H9 (cell line): Measurements from ENCODE around the gene ACAD8. TPM values are rescaled to one million over a fixed set of nuclear protein-coding genes. Genes with fewer than 3 reads are reported as not detected.

ENCODE experiments used
- DNase-seq: peaks from one replicate; pipeline ENCODE4 v3.0.0-alpha.2; 2017
- H2AFZ ChIP-seq: one replicate; pipeline ENCODE4 v1.6.1; 2013; ENCODE audit warnings: mild to moderate bottlenecking, low read length, control low read depth, moderate library complexity
- H2AK5ac ChIP-seq: 2 replicates; pipeline ENCODE4 v1.6.1; 2013; ENCODE audit warnings: low read length, control low read depth, mixed read lengths; ENCODE audit not compliant: insufficient read length
- H2BK120ac ChIP-seq: one replicate; pipeline ENCODE4 v1.6.1; 2013; ENCODE audit warnings: low read depth, mild to moderate bottlenecking, low read length, control low read depth, inconsistent platforms; ENCODE audit not compliant: poor library complexity, severe bottlenecking
- H2BK12ac ChIP-seq: 2 replicates; pipeline ENCODE4 v1.6.1; 2013; ENCODE audit warnings: low read length, control low read depth, mixed read lengths, low read depth; ENCODE audit not compliant: insufficient read length
- H2BK15ac ChIP-seq: 2 replicates; pipeline ENCODE4 v1.6.1; 2013; ENCODE audit warnings: low read depth, low read length, control low read depth
- H2BK20ac ChIP-seq: one replicate; pipeline ENCODE4 v1.6.1; 2013; ENCODE audit warnings: low read depth, mild to moderate bottlenecking, low read length, control low read depth, inconsistent platforms; ENCODE audit not compliant: poor library complexity, severe bottlenecking
- H2BK5ac ChIP-seq: 2 replicates; pipeline ENCODE4 v1.6.1; 2013; ENCODE audit warnings: low read length, control low read depth, mixed read lengths; ENCODE audit not compliant: insufficient read length
- H3K14ac ChIP-seq: 2 replicates; pipeline ENCODE4 v1.6.1; 2013; ENCODE audit warnings: low read length, control low read depth; ENCODE audit not compliant: insufficient read depth
- H3K18ac ChIP-seq: 2 replicates; pipeline ENCODE4 v1.6.1; 2013; ENCODE audit warnings: low read depth, mild to moderate bottlenecking, mixed read lengths, low read length, control low read depth; ENCODE audit not compliant: insufficient read length
- H3K23ac ChIP-seq: 2 replicates; pipeline ENCODE4 v1.6.1; 2013; ENCODE audit warnings: low read length, control low read depth, mixed read lengths, low read depth; ENCODE audit not compliant: insufficient read length
- H3K23me2 ChIP-seq: 2 replicates; pipeline ENCODE4 v1.6.1; 2013; ENCODE audit warnings: low read depth, mild to moderate bottlenecking, mixed read lengths, low read length, control low read depth; ENCODE audit not compliant: insufficient read length, poor library complexity, severe bottlenecking
- H3K27ac ChIP-seq: 2 replicates; pipeline ENCODE4 v1.5.1; 2013; ENCODE audit warnings: low read length, control low read depth, mixed read lengths, low read depth; ENCODE audit not compliant: insufficient read length
- H3K27me3 ChIP-seq: 2 replicates; pipeline ENCODE4 v1.6.1; 2013; ENCODE audit warnings: low read length, control low read depth, inconsistent platforms; ENCODE audit not compliant: insufficient read depth
- H3K4ac ChIP-seq: 2 replicates; pipeline ENCODE4 v1.6.1; 2013; ENCODE audit warnings: low read depth, mild to moderate bottlenecking, control low read depth, inconsistent platforms, low read length, moderate library complexity
- H3K4me1 ChIP-seq: 2 replicates; pipeline ENCODE4 v1.6.1; 2013; ENCODE audit warnings: low read length, control low read depth, inconsistent platforms; ENCODE audit not compliant: insufficient read depth
- H3K4me2 ChIP-seq: 2 replicates; pipeline ENCODE4 v1.6.1; 2013; ENCODE audit warnings: low read length, control low read depth, mixed read lengths; ENCODE audit not compliant: insufficient read length, insufficient read depth
- H3K56ac ChIP-seq: 2 replicates; pipeline ENCODE4 v1.6.1; 2013; ENCODE audit warnings: low read depth, mild to moderate bottlenecking, mixed read lengths, low read length, control low read depth; ENCODE audit not compliant: insufficient read length
- H3K79me1 ChIP-seq: 2 replicates; pipeline ENCODE4 v1.6.1; 2013; ENCODE audit warnings: low read depth, mild to moderate bottlenecking, moderate library complexity, low read length, control low read depth, inconsistent platforms; ENCODE audit not compliant: insufficient read depth, poor library complexity, severe bottlenecking
- H3K79me2 ChIP-seq: 2 replicates; pipeline ENCODE4 v1.6.1; 2013; ENCODE audit warnings: low read length, control low read depth, inconsistent platforms; ENCODE audit not compliant: insufficient read depth
- H3K9ac ChIP-seq: 2 replicates; pipeline ENCODE4 v1.6.1; 2013; ENCODE audit warnings: low read length, control low read depth, mixed read lengths; ENCODE audit not compliant: insufficient read length; ENCODE audit errors: extremely low read depth
- H3K9me3 ChIP-seq: one replicate; pipeline ENCODE4 v1.6.1; 2013; ENCODE audit warnings: low read depth, low read length, inconsistent platforms; ENCODE audit not compliant: control insufficient read depth
- H3T11ph ChIP-seq: one replicate; pipeline ENCODE4 v1.6.1; 2013; ENCODE audit warnings: mild to moderate bottlenecking, low read length, control low read depth, inconsistent platforms
- H4K20me1 ChIP-seq: one replicate; pipeline ENCODE4 v1.6.1; 2013; ENCODE audit not compliant: control insufficient read depth, insufficient read length, insufficient read depth
- H4K5ac ChIP-seq: 2 replicates; pipeline ENCODE4 v1.6.1; 2013; ENCODE audit warnings: low read depth, mild to moderate bottlenecking, mixed read lengths, low read length, control low read depth; ENCODE audit not compliant: insufficient read length
- H4K8ac ChIP-seq: replicated peaks from 2 replicates; pipeline ENCODE4 v1.6.1; 2013; ENCODE audit warnings: low read length, control low read depth, mixed read lengths, low read depth; ENCODE audit not compliant: insufficient read length
- H4K91ac ChIP-seq: 2 replicates; pipeline ENCODE4 v1.6.1; 2013; ENCODE audit warnings: low read depth, mild to moderate bottlenecking, moderate library complexity, mixed read lengths, low read length, control low read depth; ENCODE audit not compliant: insufficient read length
- H3K27ac Mint-ChIP-seq, 3 experiments: 2 replicates in 2 of 3; 3 replicates in 1 of 3; pipeline ENCODE4 v1.8.0; 2020 to 2021; ENCODE audit warnings: mixed read lengths in 3 of 3, mild to moderate bottlenecking in 1 of 3, moderate library complexity in 1 of 3
- H3K27me3 Mint-ChIP-seq: 2 replicates; pipeline ENCODE4 v1.8.0; 2021; ENCODE audit warnings: low read depth, mild to moderate bottlenecking, moderate library complexity, mixed read lengths
- H3K36me3 Mint-ChIP-seq, 3 experiments: 2 replicates in 2 of 3; 3 replicates in 1 of 3; pipeline ENCODE4 v1.8.0; 2020 to 2021; ENCODE audit warnings: low read depth in 3 of 3, mixed read lengths in 3 of 3; ENCODE audit not compliant: insufficient read depth in 1 of 3
- H3K4me1 Mint-ChIP-seq, 2 experiments: 2 replicates each; pipeline ENCODE4 v1.8.0; 2020; ENCODE audit warnings: mixed read lengths in 2 of 2
- H3K4me3 Mint-ChIP-seq, 2 experiments: 2 replicates in 1 of 2; 3 replicates in 1 of 2; pipeline ENCODE4 v1.8.0; 2020 to 2021; ENCODE audit warnings: mild to moderate bottlenecking in 2 of 2, mixed read lengths in 2 of 2, moderate library complexity in 1 of 2
- H3K9me3 Mint-ChIP-seq, 2 experiments: 2 replicates in 1 of 2; 3 replicates in 1 of 2; pipeline ENCODE4 v1.8.0; 2020; ENCODE audit warnings: mild to moderate bottlenecking in 2 of 2, mixed read lengths in 2 of 2, moderate library complexity in 1 of 2
- CTCF ChIP-seq: fragments of 200-600 bp; sonication (generic); conservative IDR thresholded peaks from 3 replicates; pipeline ENCODE4 v1.8.0; 2021; ENCODE audit warnings: antibody characterized with exemption, mild to moderate bottlenecking
- WGBS: extraction: QIAGEN DNeasy Blood & Tissue Kit; methylation state at CpG from one replicate; pipeline ENCODE4 v1.1.7; 2013; ENCODE audit warnings: missing lambda C conversion rate, low lambda C conversion rate, mixed read lengths; ENCODE audit not compliant: insufficient read length; ENCODE audit errors: extremely low coverage; 5-methylcytosine and 5-hydroxymethylcytosine counted together
- total RNA-seq: library from RNA; stranded (reverse); gene quantifications from 2 replicates; pipeline ENCODE4 v1.2.1, GENCODE V29; 2021

The ACAD8 gene
- total RNA-seq, 1 experiment from 2014 or later = 46.8 TPM

- H3K9ac ChIP-seq = no peak overlapping the region
- H3K18ac ChIP-seq = no peak overlapping the region
- H3K14ac ChIP-seq = no peak overlapping the region
- no peaks in the 10 kb centered on the region for H4K20me1 ChIP-seq
- H4K5ac ChIP-seq = no peak overlapping the region
- WGBS = no CpG with 5 or more reads among the region's 14 CpGs
- no peak overlapping the region for H3K4me3 Mint-ChIP-seq
- H3K56ac ChIP-seq = no peak overlapping the region
- H2BK12ac ChIP-seq = no peak overlapping the region
- H3K23ac ChIP-seq = no peak overlapping the region
- no peak overlapping the region for H3T11ph ChIP-seq
- no peak overlapping the region for H3K4me2 ChIP-seq
- H3K27me3 Mint-ChIP-seq = no peaks in the 10 kb centered on the region
- no peaks in the 10 kb centered on the region for H3K79me2 ChIP-seq
- no peak for DNase-seq
- H3K4ac ChIP-seq = no peak overlapping the region
- no peaks in the 10 kb centered on the region for H3K23me2 ChIP-seq
- no peak overlapping the region for H2BK20ac ChIP-seq
- H3K27me3 ChIP-seq = no peaks in the 10 kb centered on the region
- H3K36me3 Mint-ChIP-seq = peaks cover 30 to 66% (median 33%) of the 10 kb centered on the region in 3 experiments
- no peak for TF ChIP-seq CTCF
- H2BK120ac ChIP-seq = no peak overlapping the region
- no peak overlapping the region for H3K27ac ChIP-seq
- H3K4me1 ChIP-seq = no peaks in the 10 kb centered on the region
- no peak overlapping the region for H4K8ac ChIP-seq
- H3K4me1 Mint-ChIP-seq = peaks cover 2 to 8% of the 10 kb centered on the region in 2 experiments; a peak in 3 of 4 replicates
- no peaks in the 10 kb centered on the region for H3K79me1 ChIP-seq
- H3K9me3 Mint-ChIP-seq = no peaks in the 10 kb centered on the region
- H2AFZ ChIP-seq = no peak overlapping the region
- no peak overlapping the region for H2BK5ac ChIP-seq
- no peak overlapping the region for H2AK5ac ChIP-seq
- no peak overlapping the region for H4K91ac ChIP-seq
- H3K9me3 ChIP-seq = no peaks in the 10 kb centered on the region
- no peak overlapping the region; a peak in 1 of 7 replicates for H3K27ac Mint-ChIP-seq
- H2BK15ac ChIP-seq = no peak overlapping the region
Measured at GRCh38 chr11:134245434-134245833, 7.9 kb upstream of the ACAD8 start.
